ENCODE results near the gene DGKI. TPM values are rescaled to one million over a fixed set of nuclear protein-coding genes. Genes with fewer than 3 reads are reported as not detected.

The DGKI gene
- total and polyA plus RNA-seq, 2 donors (not counting 1 experiment from before 2014, with no cell fraction given) = 0.74 to 2.1 TPM

DNA sequence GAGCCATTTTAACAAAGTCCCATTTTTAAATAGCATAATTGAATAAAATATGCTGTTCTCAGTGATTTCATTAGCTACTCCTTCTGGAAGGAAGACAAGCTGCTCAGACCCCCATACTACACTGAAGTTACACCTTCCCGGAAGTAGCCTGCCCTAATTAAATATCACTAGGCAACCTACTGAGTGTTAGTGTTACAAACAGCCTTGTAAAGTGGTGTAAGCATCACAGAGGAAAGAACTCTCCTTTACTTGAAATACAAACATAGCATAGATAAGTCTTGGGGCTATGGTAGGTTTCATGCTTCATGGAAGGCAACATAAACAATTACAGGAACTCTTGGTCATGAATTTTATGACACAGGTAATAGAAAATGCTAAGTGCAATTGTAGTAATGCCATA, 459.8 kb downstream of the DGKI start:
- Histone ChIP-seq H3K4me2 (ENCODE audit: extremely low read depth, insufficient read depth, low read length) (no peak overlapping the region), H3K9ac (ENCODE audit: insufficient read depth, low read length) (no peak overlapping the region), H3K9me3 (ENCODE audit: control insufficient read depth, insufficient read depth, low read depth, low read length) (no peaks in the 10 kb centered on the region), H3K4me3 (replicated peaks in 1 of 4; ENCODE audit: control extremely low read depth in 1 of 4, insufficient read depth in 1 of 4, low read depth in 3 of 4, low read length in 4 of 4) (no peak overlapping the region), H4K20me1 (ENCODE audit: control insufficient read depth, extremely low read depth, insufficient read depth, low read length) (no peaks in the 10 kb centered on the region), H3K4me1 (ENCODE audit: control insufficient read depth, extremely low read depth, insufficient read depth, low read length) (no peaks in the 10 kb centered on the region), H3K36me3 (ENCODE audit: control insufficient read depth, insufficient read depth, low read length) (no peaks in the 10 kb centered on the region), H3K79me2 (ENCODE audit: control insufficient read depth, insufficient read depth, low read length) (no peaks in the 10 kb centered on the region), H3K27ac (ENCODE audit: insufficient read depth, low read length) (no peak overlapping the region), H3K27me3 (ENCODE audit: control insufficient read depth, insufficient read depth, low read length) (no peaks in the 10 kb centered on the region), H2AFZ (ENCODE audit: low read length) (no peak overlapping the region)
- TF ChIP-seq, protein P1, sequence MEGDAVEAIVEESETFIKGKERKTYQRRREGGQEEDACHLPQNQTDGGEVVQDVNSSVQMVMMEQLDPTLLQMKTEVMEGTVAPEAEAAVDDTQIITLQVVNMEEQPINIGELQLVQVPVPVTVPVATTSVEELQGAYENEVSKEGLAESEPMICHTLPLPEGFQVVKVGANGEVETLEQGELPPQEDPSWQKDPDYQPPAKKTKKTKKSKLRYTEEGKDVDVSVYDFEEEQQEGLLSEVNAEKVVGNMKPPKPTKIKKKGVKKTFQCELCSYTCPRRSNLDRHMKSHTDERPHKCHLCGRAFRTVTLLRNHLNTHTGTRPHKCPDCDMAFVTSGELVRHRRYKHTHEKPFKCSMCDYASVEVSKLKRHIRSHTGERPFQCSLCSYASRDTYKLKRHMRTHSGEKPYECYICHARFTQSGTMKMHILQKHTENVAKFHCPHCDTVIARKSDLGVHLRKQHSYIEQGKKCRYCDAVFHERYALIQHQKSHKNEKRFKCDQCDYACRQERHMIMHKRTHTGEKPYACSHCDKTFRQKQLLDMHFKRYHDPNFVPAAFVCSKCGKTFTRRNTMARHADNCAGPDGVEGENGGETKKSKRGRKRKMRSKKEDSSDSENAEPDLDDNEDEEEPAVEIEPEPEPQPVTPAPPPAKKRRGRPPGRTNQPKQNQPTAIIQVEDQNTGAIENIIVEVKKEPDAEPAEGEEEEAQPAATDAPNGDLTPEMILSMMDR (conservative IDR thresholded peaks at IDR 0.05 in 1 of 2, IDR thresholded peaks at IDR 0.05 in 1 of 2; ENCODE audit: low read depth in 1 of 2, low read length in 2 of 2) = no peak
- no peak for TF ChIP-seq EZH2 (IDR thresholded peaks at IDR 0.05; ENCODE audit: low read length, missing control alignments)
- no peak for DNase-seq (ENCODE audit: low read depth in 2 of 2)

DNA sequence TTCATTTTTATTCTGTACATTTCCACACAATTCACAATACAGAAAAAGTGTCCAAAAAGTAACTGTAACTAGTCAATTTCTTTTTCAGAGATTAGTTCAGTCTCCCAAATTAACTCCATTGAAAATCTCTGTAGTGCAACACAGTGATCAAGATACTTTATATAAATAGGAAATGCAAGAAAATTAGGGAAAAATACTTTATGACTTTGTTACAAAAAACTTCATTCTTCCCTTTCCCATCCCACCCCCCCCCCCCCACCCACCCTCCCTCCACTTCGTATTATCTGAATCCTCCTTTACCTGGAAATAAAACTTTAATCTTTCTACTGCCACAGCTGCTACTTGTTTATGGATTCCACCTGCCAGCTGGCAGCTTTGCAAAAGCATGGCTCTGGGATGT, 465.7 kb downstream of the DGKI start:
- TF ChIP-seq, protein P1 (conservative IDR thresholded peaks at IDR 0.05 in 1 of 2, IDR thresholded peaks at IDR 0.05 in 1 of 2; ENCODE audit: low read depth in 1 of 2, low read length in 2 of 2) = no peak
- TF ChIP-seq EZH2 (IDR thresholded peaks at IDR 0.05; ENCODE audit: low read length, missing control alignments) = no peak
- DNase-seq (ENCODE audit: low read depth in 2 of 2) = no peak
- Histone ChIP-seq H3K79me2 (ENCODE audit: control insufficient read depth, insufficient read depth, low read length) (no peaks in the 10 kb centered on the region), H4K20me1 (ENCODE audit: control insufficient read depth, extremely low read depth, insufficient read depth, low read length) (no peaks in the 10 kb centered on the region), H3K9ac (ENCODE audit: insufficient read depth, low read length) (no peak overlapping the region), H3K4me2 (ENCODE audit: extremely low read depth, insufficient read depth, low read length) (no peak overlapping the region), H3K4me1 (ENCODE audit: control insufficient read depth, extremely low read depth, insufficient read depth, low read length) (no peaks in the 10 kb centered on the region), H2AFZ (ENCODE audit: low read length) (no peak overlapping the region), H3K4me3 (replicated peaks in 1 of 4; ENCODE audit: control extremely low read depth in 1 of 4, insufficient read depth in 1 of 4, low read depth in 3 of 4, low read length in 4 of 4) (no peak overlapping the region), H3K9me3 (ENCODE audit: control insufficient read depth, insufficient read depth, low read depth, low read length) (no peaks in the 10 kb centered on the region), H3K27ac (ENCODE audit: insufficient read depth, low read length) (no peak overlapping the region), H3K36me3 (ENCODE audit: control insufficient read depth, insufficient read depth, low read length) (no peaks in the 10 kb centered on the region), H3K27me3 (ENCODE audit: control insufficient read depth, insufficient read depth, low read length) (no peaks in the 10 kb centered on the region)

DNA sequence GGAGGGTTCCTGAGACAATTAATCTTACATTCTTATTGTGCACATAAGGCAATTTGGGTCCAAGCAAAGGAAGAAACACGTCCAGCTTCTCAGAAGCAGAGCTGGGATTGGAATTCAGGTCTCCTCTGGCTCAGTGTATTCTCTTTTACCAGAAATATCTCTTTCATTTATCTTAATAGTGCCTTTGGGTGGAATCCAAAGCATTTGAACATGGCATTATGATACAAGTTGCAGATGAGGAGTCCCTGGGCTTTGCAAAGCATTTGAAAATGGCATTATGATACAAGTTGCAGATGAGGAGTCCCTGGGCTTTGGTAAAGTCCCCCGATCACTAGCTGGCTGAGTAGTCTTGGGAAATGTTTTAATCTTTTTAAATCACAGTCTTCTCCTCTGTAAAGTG, 473.3 kb downstream of the DGKI start:
- Histone ChIP-seq H3K27me3 (ENCODE audit: control insufficient read depth, insufficient read depth, low read length) (no peaks in the 10 kb centered on the region), H3K4me2 (ENCODE audit: extremely low read depth, insufficient read depth, low read length) (no peak overlapping the region), H3K9me3 (ENCODE audit: control insufficient read depth, insufficient read depth, low read depth, low read length) (no peaks in the 10 kb centered on the region), H3K9ac (ENCODE audit: insufficient read depth, low read length) (no peak overlapping the region), H3K4me1 (ENCODE audit: control insufficient read depth, extremely low read depth, insufficient read depth, low read length) (no peaks in the 10 kb centered on the region), H3K27ac (ENCODE audit: insufficient read depth, low read length) (no peak overlapping the region), H3K36me3 (ENCODE audit: control insufficient read depth, insufficient read depth, low read length) (no peaks in the 10 kb centered on the region), H3K4me3 (replicated peaks in 1 of 4; ENCODE audit: control extremely low read depth in 1 of 4, insufficient read depth in 1 of 4, low read depth in 3 of 4, low read length in 4 of 4) (no peak overlapping the region), H4K20me1 (ENCODE audit: control insufficient read depth, extremely low read depth, insufficient read depth, low read length) (no peaks in the 10 kb centered on the region), H2AFZ (ENCODE audit: low read length) (no peak overlapping the region), H3K79me2 (ENCODE audit: control insufficient read depth, insufficient read depth, low read length) (no peaks in the 10 kb centered on the region)
- TF ChIP-seq EZH2 (IDR thresholded peaks at IDR 0.05; ENCODE audit: low read length, missing control alignments) = no peak
- TF ChIP-seq, protein P1 (conservative IDR thresholded peaks at IDR 0.05 in 1 of 2, IDR thresholded peaks at IDR 0.05 in 1 of 2; ENCODE audit: low read depth in 1 of 2, low read length in 2 of 2) = no peak
- DNase-seq (ENCODE audit: low read depth in 2 of 2) = peak in 1 of 2 donors; percentile 8
